ENCODE results near the gene SLC1A6.

The SLC1A6 gene

GRCh38 chr19:14985133-14985532 is 5.5 kb upstream of the SLC1A6 start:
- TF ChIP-seq JUND (IDR thresholded peaks at IDR 0.05; ENCODE audit: low read depth): no peak
- in situ Hi-C loops (cut with HindIII; ENCODE audit: low pct_unique_long_range_greater_than_20kb, low sequenced_read_pairs): no loop called here
- no peak for DNase-seq (ENCODE audit: low read depth in 1 of 2, low spot score in 1 of 2)

DNA sequence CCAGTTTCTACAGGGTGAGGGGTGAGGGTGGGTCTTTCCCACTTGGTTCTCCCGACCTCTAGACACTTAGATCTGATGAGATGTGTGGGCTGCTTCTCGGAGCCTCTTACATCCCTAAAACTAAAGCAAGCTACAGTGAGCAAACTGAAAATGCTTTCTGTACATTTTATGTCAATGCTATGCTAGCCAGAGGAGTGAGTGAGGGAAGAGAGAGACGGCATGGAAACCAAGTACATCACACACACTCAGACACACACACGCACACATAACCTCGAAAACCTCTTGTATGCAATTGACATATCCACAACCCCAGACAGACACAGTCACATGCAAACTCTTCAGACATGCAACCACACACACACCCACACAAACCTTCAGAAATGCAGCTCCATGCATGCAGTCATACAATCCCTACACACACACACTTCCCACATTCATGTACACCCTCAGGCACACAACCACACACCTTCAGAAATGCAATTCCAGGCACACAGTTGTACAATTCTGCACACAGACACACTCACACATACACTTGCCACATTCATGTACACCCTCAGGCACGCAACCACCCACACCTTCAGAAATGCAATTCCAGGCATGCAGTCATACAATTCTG is 1.4 kb downstream of the SLC1A6 start:
- TF ChIP-seq JUND (IDR thresholded peaks at IDR 0.05; ENCODE audit: low read depth): no peak
- in situ Hi-C loops (cut with HindIII; ENCODE audit: low pct_unique_long_range_greater_than_20kb, low sequenced_read_pairs): no loop called here
- DNase-seq (ENCODE audit: low read depth in 1 of 2, low spot score in 1 of 2): no peak

DNA sequence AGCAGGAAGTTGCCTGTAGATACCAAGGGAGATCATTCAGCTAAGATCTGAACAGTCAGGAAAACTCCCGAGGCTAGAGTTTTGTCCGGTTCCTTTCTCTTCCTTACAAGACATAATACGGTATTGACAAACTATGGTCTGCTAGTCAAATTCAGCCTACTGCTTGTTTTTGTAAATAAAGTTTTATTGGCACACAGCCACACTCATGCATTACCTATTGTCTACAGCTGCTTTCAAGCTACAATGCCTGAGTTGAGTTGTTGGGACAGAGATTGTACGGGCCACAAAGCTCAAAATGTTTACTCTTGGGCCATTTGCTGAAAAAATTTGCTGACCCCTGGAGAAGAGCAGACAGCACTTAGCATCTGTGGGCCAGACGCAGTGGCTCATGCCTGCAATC is 2.5 kb downstream of the SLC1A6 start:
- in situ Hi-C loops (cut with HindIII; ENCODE audit: low pct_unique_long_range_greater_than_20kb, low sequenced_read_pairs): no loop called here
- DNase-seq (ENCODE audit: low read depth in 1 of 2, low spot score in 1 of 2): no peak
- no peak for TF ChIP-seq JUND (IDR thresholded peaks at IDR 0.05; ENCODE audit: low read depth)

GRCh38 chr19:14974488-14974887 is 5.2 kb downstream of the SLC1A6 start:
- no peak for TF ChIP-seq JUND (IDR thresholded peaks at IDR 0.05; ENCODE audit: low read depth)
- no peak for DNase-seq (ENCODE audit: low read depth in 1 of 2, low spot score in 1 of 2)
- in situ Hi-C loops (cut with HindIII; ENCODE audit: low pct_unique_long_range_greater_than_20kb, low sequenced_read_pairs): no loop called here

DNA sequence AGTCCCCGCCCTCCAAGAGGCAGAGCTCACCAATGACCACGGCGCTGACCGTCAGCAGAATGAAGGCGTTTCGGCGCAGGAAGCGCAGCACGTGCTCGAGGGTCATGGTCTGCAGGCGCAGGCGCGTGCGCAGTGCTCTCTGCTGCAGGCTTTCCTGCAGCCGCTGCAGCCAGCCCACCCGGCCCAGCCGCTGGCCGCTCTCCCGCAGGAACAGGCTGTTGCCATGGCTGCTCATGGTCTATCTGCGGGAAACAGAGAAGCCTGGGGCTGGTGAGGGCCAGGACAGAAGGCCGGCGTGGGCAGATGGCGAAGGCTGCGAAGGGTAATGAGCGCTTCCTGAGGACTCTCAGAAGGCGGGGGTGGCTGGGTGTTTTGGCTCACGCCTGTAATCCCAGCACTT is 7.0 kb downstream of the SLC1A6 start:
- in situ Hi-C loops (cut with HindIII; ENCODE audit: low pct_unique_long_range_greater_than_20kb, low sequenced_read_pairs): no loop called here
- DNase-seq (ENCODE audit: low read depth in 1 of 2, low spot score in 1 of 2): no peak
- TF ChIP-seq JUND (IDR thresholded peaks at IDR 0.05; ENCODE audit: low read depth): no peak

DNA sequence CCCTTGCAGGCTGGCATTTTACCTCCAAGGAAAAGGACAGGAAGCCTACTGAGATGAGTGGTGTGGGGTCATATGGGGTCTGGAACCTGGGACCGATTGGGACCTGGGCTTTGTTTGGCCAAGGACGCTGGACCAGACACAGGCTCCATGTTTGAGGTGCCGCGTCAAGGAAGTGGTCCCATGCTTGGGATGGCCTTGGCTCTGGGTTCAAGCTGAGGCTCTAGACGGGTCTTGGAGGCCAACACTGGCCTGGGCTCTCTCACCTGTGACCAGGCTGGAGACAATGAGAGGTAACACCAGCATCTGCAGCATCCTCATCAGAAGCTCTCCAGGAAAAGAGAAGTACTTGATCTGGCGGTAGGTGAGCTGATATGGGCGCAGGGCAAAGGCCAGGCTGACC is 8.2 kb downstream of the SLC1A6 start:
- no peak for TF ChIP-seq JUND (IDR thresholded peaks at IDR 0.05; ENCODE audit: low read depth)
- DNase-seq (ENCODE audit: low read depth in 1 of 2, low spot score in 1 of 2): no peak
- in situ Hi-C loops (cut with HindIII; ENCODE audit: low pct_unique_long_range_greater_than_20kb, low sequenced_read_pairs): no loop called here

GRCh38 chr19:14968247-14968646 is 11.4 kb downstream of the SLC1A6 start:
- in situ Hi-C loops (cut with HindIII; ENCODE audit: low pct_unique_long_range_greater_than_20kb, low sequenced_read_pairs): no loop called here
- DNase-seq (ENCODE audit: low read depth in 1 of 2, low spot score in 1 of 2): no peak
- TF ChIP-seq JUND (IDR thresholded peaks at IDR 0.05; ENCODE audit: low read depth): no peak

GRCh38 chr19:14961956-14962685 is 17.5 kb downstream of the SLC1A6 start:
- DNase-seq (ENCODE audit: low read depth in 1 of 2, low spot score in 1 of 2): no peak
- in situ Hi-C loops (cut with HindIII; ENCODE audit: low pct_unique_long_range_greater_than_20kb, low sequenced_read_pairs): no loop called here
- no peak for TF ChIP-seq JUND (IDR thresholded peaks at IDR 0.05; ENCODE audit: low read depth)

DNA sequence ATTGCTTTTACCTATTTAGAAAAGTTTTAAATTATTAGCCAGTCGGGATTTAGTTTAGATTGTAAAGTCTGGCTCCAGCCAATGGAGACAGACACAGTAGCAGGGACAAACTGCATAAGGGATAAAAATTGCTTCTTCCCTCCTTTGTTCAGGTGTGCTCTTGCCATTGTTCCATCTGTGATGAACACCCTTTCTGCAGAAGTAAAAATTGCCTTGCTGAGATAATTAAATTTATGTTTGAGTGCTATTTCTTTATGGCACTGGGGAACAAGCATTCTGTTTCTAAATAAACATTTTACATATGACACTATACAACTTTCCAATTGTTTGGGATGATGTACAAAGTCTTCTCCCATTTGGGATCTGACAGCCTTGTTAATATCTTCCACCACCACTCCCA is 20.4 kb downstream of the SLC1A6 start:
- TF ChIP-seq JUND (IDR thresholded peaks at IDR 0.05; ENCODE audit: low read depth): no peak
- DNase-seq (ENCODE audit: low read depth in 1 of 2, low spot score in 1 of 2): no peak
- in situ Hi-C loops (cut with HindIII; ENCODE audit: low pct_unique_long_range_greater_than_20kb, low sequenced_read_pairs): no loop called here

- in situ Hi-C loops (cut with HindIII; ENCODE audit: low pct_unique_long_range_greater_than_20kb, low sequenced_read_pairs): no loop called here
- no peak for TF ChIP-seq JUND (IDR thresholded peaks at IDR 0.05; ENCODE audit: low read depth)
- no peak for DNase-seq (ENCODE audit: low read depth in 1 of 2, low spot score in 1 of 2)
Observed at GRCh38 chr19:14957464-14957863, 22.2 kb downstream of the SLC1A6 start.

GRCh38 chr19:14954071-14954655 is 25.5 kb downstream of the SLC1A6 start:
- peak in 1 of 2 experiments; percentile 45 for DNase-seq (ENCODE audit: low read depth in 1 of 2, low spot score in 1 of 2)
- in situ Hi-C loops (cut with HindIII; ENCODE audit: low pct_unique_long_range_greater_than_20kb, low sequenced_read_pairs): no loop called here
- no peak for TF ChIP-seq JUND (IDR thresholded peaks at IDR 0.05; ENCODE audit: low read depth)

DNA sequence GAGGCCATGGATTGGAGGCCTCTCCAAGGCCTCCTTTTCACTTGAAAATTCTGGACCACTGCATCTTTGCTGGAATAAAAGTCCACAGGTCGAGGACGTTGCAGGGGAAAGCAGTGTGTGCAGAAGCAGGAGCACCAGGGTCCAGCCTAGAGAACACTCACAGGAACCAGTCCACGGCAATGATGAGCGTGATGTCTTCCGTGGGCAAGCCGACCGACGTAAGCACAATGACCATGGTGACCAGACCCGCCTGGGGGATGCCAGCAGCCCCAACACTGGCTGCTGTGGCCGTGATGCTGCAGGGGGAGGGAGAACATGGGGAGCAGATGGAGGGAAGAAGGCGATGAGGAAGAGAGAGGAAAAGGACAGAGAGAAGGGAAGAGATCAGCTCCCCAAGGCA is 26.9 kb downstream of the SLC1A6 start:
- TF ChIP-seq JUND (IDR thresholded peaks at IDR 0.05; ENCODE audit: low read depth): no peak
- in situ Hi-C loops (cut with HindIII; ENCODE audit: low pct_unique_long_range_greater_than_20kb, low sequenced_read_pairs): no loop called here
- DNase-seq (ENCODE audit: low read depth in 1 of 2, low spot score in 1 of 2): no peak

GRCh38 chr19:14950421-14950820 is 29.2 kb downstream of the SLC1A6 start:
- no peak for TF ChIP-seq JUND (IDR thresholded peaks at IDR 0.05; ENCODE audit: low read depth)
- DNase-seq (ENCODE audit: low read depth in 1 of 2, low spot score in 1 of 2): peak in 1 of 2 experiments; percentile 32
- in situ Hi-C loops (cut with HindIII; ENCODE audit: low pct_unique_long_range_greater_than_20kb, low sequenced_read_pairs): no loop called here

Data from T47D (cell line).